ENCODE results near the gene PDCD1.
"Not testable (repeated sequence)": the region's sequence is repeated elsewhere in the genome, so short reads cannot be mapped to it uniquely, and the experiment has no call there.

PDCD1 gene

GRCh38 chr2:241876528-241877196 lies 18.0 kb upstream of the PDCD1 start:
- no peak for DNase-seq

GRCh38 chr2:241875754-241876527 lies 17.2 kb upstream of the PDCD1 start:
- DNase-seq: not testable (repeated sequence)

- DNase-seq: no peak
Observed at GRCh38 chr2:241874277-241874925, 15.7 kb upstream of the PDCD1 start.

GRCh38 chr2:241873803-241874110 lies 15.1 kb upstream of the PDCD1 start:
- no peak for DNase-seq

- DNase-seq: no peak
Observed at GRCh38 chr2:241873081-241873802, 14.5 kb upstream of the PDCD1 start.

- DNase-seq: no peak
Observed at GRCh38 chr2:241872313-241872642, 13.6 kb upstream of the PDCD1 start.

GRCh38 chr2:241871538-241872312 lies 13.0 kb upstream of the PDCD1 start:
- no peak for DNase-seq

- no peak for DNase-seq
Observed at GRCh38 chr2:241870611-241871537, 12.2 kb upstream of the PDCD1 start.

GRCh38 chr2:241870081-241870541 lies 11.4 kb upstream of the PDCD1 start:
- DNase-seq: peak; percentile 38

GRCh38 chr2:241869087-241869961 lies 10.6 kb upstream of the PDCD1 start, which contains the start of gene RTP5:
Gene RTP5 (plus strand): TSS chr2:241869729. CDS start chr2:241869757, 28 bp downstream.
- peak; percentile 56 for DNase-seq

- no peak for DNase-seq
Observed at GRCh38 chr2:241868661-241869081, 10.0 kb upstream of the PDCD1 start.

- DNase-seq: no peak
Observed at GRCh38 chr2:241867776-241868420, 9.2 kb upstream of the PDCD1 start.

GRCh38 chr2:241866790-241867645 lies 8.3 kb upstream of the PDCD1 start:
- no peak for DNase-seq

- DNase-seq: no peak
Observed at GRCh38 chr2:241865957-241866789, 7.5 kb upstream of the PDCD1 start.

- DNase-seq: no peak
Observed at GRCh38 chr2:241865416-241865956, 6.8 kb upstream of the PDCD1 start.

GRCh38 chr2:241864850-241865213 lies 6.1 kb upstream of the PDCD1 start:
- DNase-seq: no peak

GRCh38 chr2:241864168-241864849 lies 5.6 kb upstream of the PDCD1 start:
- DNase-seq: no peak
